ENCODE measurements around the gene SLC25A22. TPM values are rescaled to one million over a fixed set of nuclear protein-coding genes. Genes with fewer than 3 reads are reported as not detected.

SLC25A22 gene
- total and polyA plus RNA-seq, 10 of the 15 experiments (the other 5 are each of a cell fraction or from before 2014, with no cell fraction given), result 0.27 to 27.0 (median 8.2) TPM

GRCh38 chr11:829847-830294 lies 31.8 kb upstream of the SLC25A22 start:
- peak overlapping the region; percentile 30; the same call in 1 of the 2 replicates for H2AFZ ChIP-seq (ENCODE audit: control insufficient read depth, low read depth, low read length)
- no peaks in the 10 kb centered on the region for H3K9me3 ChIP-seq (replicated peaks; ENCODE audit: control insufficient read depth, insufficient read depth, low read length)
- TF ChIP-seq SUZ12 (IDR thresholded peaks at IDR 0.05; ENCODE audit: unreplicated experiment), result peak; percentile 62
- peak; percentile 59; the same call in 1 of the 2 replicates for TF ChIP-seq HDGF (IDR thresholded peaks at IDR 0.05)
- no peak for TF ChIP-seq NRF1 (conservative IDR thresholded peaks at IDR 0.05; ENCODE audit: low read depth, low read length)
- no TSS peak for BruUV-seq (replicated peaks)
- 14% methylated on average over 11 of the region's 39 CpGs for WGBS (ENCODE audit: insufficient coverage, insufficient replicate concordance, low lambda C conversion rate, missing lambda C conversion rate)
- peaks cover 42% of the 10 kb centered on the region for H3K4me1 ChIP-seq (ENCODE audit: control insufficient read depth, insufficient read depth, low read length)
- H3K27ac ChIP-seq (ENCODE audit: control insufficient read depth, insufficient read depth), result no peak overlapping the region
- H3K9ac ChIP-seq (ENCODE audit: control insufficient read depth, insufficient read depth, low read length), result no peak overlapping the region
- H3K79me2 ChIP-seq (ENCODE audit: control insufficient read depth, insufficient read depth, low read length), result no peaks in the 10 kb centered on the region
- ChIA-PET POLR2A (interaction anchor here (3.7 to 5.2 kb wide), 2 partner anchors 11 to 12 kb away, joined by 21 to 33 read pairs; partner anchors contain the start of genes PNPLA2, POLR2L and TSPAN4), SMC1A (ENCODE audit: uncharacterized antibody, unreplicated experiment) (no interaction called here), RAD21 (ENCODE audit: unreplicated experiment) (no interaction called here), CTCF (interaction anchor here (1.0 kb wide), 1 partner anchor 19 kb away, joined by 3 read pairs; no protein-coding TSS in a partner anchor)
- FAIRE-seq, result no peak
- peak; percentile 7 for ATAC-seq
- peak overlapping the region; percentile 49; the same call in 1 of the 2 replicates for H3K4me3 ChIP-seq
- peak overlapping the region; percentile 93 for H3K4me2 ChIP-seq (ENCODE audit: control insufficient read depth, insufficient read depth)
- H4K20me1 ChIP-seq (ENCODE audit: control insufficient read depth, insufficient read depth), result no peaks in the 10 kb centered on the region
- H3K36me3 ChIP-seq (ENCODE audit: control insufficient read depth in 2 of 2, insufficient read depth in 2 of 2, low read length in 1 of 2), result no peaks in the 10 kb centered on the region; a peak in 2 of 4 replicates
- in situ Hi-C loops (cut with MboI) (no loop called here), intact Hi-C loops (cut with micrococcal nuclease; ENCODE audit: unreplicated experiment) (no loop called here)
- no peak for DNase-seq (ENCODE audit: low read depth, low spot score)
- H3K27me3 ChIP-seq (replicated peaks in 1 of 2; ENCODE audit: control insufficient read depth in 2 of 2, insufficient read depth in 2 of 2, low read length in 1 of 2), result no peaks in the 10 kb centered on the region; a peak in 3 of 4 replicates

- POLR2A ChIA-PET, result interaction anchor here (1.4 to 5.2 kb wide), 3 partner anchors 10 to 20 kb away, joined by 4 to 33 read pairs (median 21); partner anchors contain the start of genes PNPLA2, POLR2L, RPLP2 and TSPAN4
- Histone ChIP-seq H3K27ac (ENCODE audit: control insufficient read depth, insufficient read depth) (no peak overlapping the region), H3K4me1 (ENCODE audit: control insufficient read depth, insufficient read depth, low read length) (peaks cover 42% of the 10 kb centered on the region), H3K9me3 (replicated peaks; ENCODE audit: control insufficient read depth, insufficient read depth, low read length) (no peaks in the 10 kb centered on the region), H3K79me2 (ENCODE audit: control insufficient read depth, insufficient read depth, low read length) (no peaks in the 10 kb centered on the region), H3K4me2 (ENCODE audit: control insufficient read depth, insufficient read depth) (peak overlapping the region; percentile 93), H3K27me3 (replicated peaks in 1 of 2; ENCODE audit: control insufficient read depth in 2 of 2, insufficient read depth in 2 of 2, low read length in 1 of 2) (no peaks in the 10 kb centered on the region; a peak in 3 of 4 replicates), H3K36me3 (ENCODE audit: control insufficient read depth in 2 of 2, insufficient read depth in 2 of 2, low read length in 1 of 2) (no peaks in the 10 kb centered on the region; a peak in 2 of 4 replicates), H4K20me1 (ENCODE audit: control insufficient read depth, insufficient read depth) (no peaks in the 10 kb centered on the region), H3K4me3 (peak overlapping the region; percentile 49; the same call in 1 of the 2 replicates), H2AFZ (ENCODE audit: control insufficient read depth, low read depth, low read length) (no peak overlapping the region), H3K9ac (ENCODE audit: control insufficient read depth, insufficient read depth, low read length) (no peak overlapping the region)
- BruUV-seq (replicated peaks), result no TSS peak
- in situ Hi-C loops (cut with MboI) (no loop called here), intact Hi-C loops (cut with micrococcal nuclease; ENCODE audit: unreplicated experiment) (no loop called here)
- FAIRE-seq (no peak), ATAC-seq (peak; percentile 8), DNase-seq (ENCODE audit: low read depth, low spot score) (no peak)
- CTCF ChIA-PET, result interaction anchor here (1.0 kb wide), 1 partner anchor 19 kb away, joined by 3 read pairs; no protein-coding TSS in a partner anchor
- RAD21 ChIA-PET (ENCODE audit: unreplicated experiment), result no interaction called here
- WGBS (ENCODE audit: insufficient coverage, insufficient replicate concordance, low lambda C conversion rate, missing lambda C conversion rate), result 30% methylated on average over 38 of the region's 40 CpGs
- SMC1A ChIA-PET (ENCODE audit: uncharacterized antibody, unreplicated experiment), result no interaction called here
- TF ChIP-seq POU2F2 (IDR thresholded peaks at IDR 0.05; ENCODE audit: borderline replicate concordance, low read depth, low read length) (peak; percentile 94; the same call in 2 of the 3 replicates), BCL11A (IDR thresholded peaks at IDR 0.05; ENCODE audit: low read depth, low read length) (no peak), ZNF592 (IDR thresholded peaks at IDR 0.05) (no peak), BHLHE40 (IDR thresholded peaks at IDR 0.05; ENCODE audit: borderline replicate concordance in 1 of 2, low read depth in 2 of 2, low read length in 1 of 2) (peak; percentile 15 to 16; a peak in 1 of 4 replicates), FOS (IDR thresholded peaks at IDR 0.05; ENCODE audit: borderline replicate concordance, extremely low read depth, insufficient read length) (no peak), FOXK2 (IDR thresholded peaks at IDR 0.05) (no peak), NBN (IDR thresholded peaks at IDR 0.05) (no peak), ZNF24 (IDR thresholded peaks at IDR 0.05) (no peak), HCFC1 (IDR thresholded peaks at IDR 0.05; ENCODE audit: low read length) (no peak), SMAD5 (IDR thresholded peaks at IDR 0.05; ENCODE audit: low read depth) (no peak)
Observed at GRCh38 chr11:829176-829846, 31.2 kb upstream of the SLC25A22 start.
